Prostate gland (tissue), 2 donors: Measurements from ENCODE around the gene SIKE1. TPM values are rescaled to one million over a fixed set of nuclear protein-coding genes. Genes with fewer than 3 reads are reported as not detected.

Experiments
- DNase-seq: peaks from one replicate; pipeline ENCODE4 v3.0.0-alpha.2; 2019; ENCODE audit warnings: low spot score
- H3K27ac ChIP-seq, 2 donors: fragments of 200-600 bp; sonication (generic); 2 replicates each; pipeline ENCODE4 v1.5.1; 2017 to 2019
- H3K27me3 ChIP-seq: fragments of 200-600 bp; sonication (generic); replicated peaks from 2 replicates; pipeline ENCODE4 v1.5.1; 2019; ENCODE audit not compliant: insufficient read depth
- H3K36me3 ChIP-seq, 2 donors: fragments of 200-600 bp; sonication (generic); 1 replicate in 1 of 2; 2 replicates in 1 of 2; pipeline versions ENCODE4 v1.5.1 to v1.8.1; 2017 to 2019
- H3K4me1 ChIP-seq: fragments of 200-600 bp; sonication (generic); replicated peaks from 2 replicates; pipeline ENCODE4 v1.5.1; 2019
- H3K4me3 ChIP-seq, 2 donors: fragments of 200-600 bp; sonication (generic); 2 replicates each; pipeline ENCODE4 v1.5.1; 2017 to 2019
- H3K9me3 ChIP-seq: fragments of 200-600 bp; sonication (generic); 2 replicates; pipeline ENCODE4 v1.5.1; 2017
- POLR2A ChIP-seq: fragments of 450-650 bp; IDR thresholded peaks from one replicate; pipeline ENCODE4 v1.6.1; 2016; ENCODE audit warnings: antibody characterized with exemption, mild to moderate bottlenecking
- POLR2AphosphoS5 ChIP-seq: sonication (generic); formaldehyde crosslinking; IDR thresholded peaks from one replicate; pipeline ENCODE4 v1.6.1; 2017; ENCODE audit warnings: antibody characterized with exemption
- WGBS: methylation state at CpG from one replicate; pipeline ENCODE4 v1.1.5; 2018; 5-methylcytosine and 5-hydroxymethylcytosine counted together
- intact Hi-C: fragments of 100-400 bp; cut with DNase I; formaldehyde crosslinking; loops from one replicate; pipeline ENCODE4 v1.14.2; 2022
- total RNA-seq, 2 donors: library from RNA; depleted of rRNA; stranded (reverse); fragments of >200 nt; gene quantifications; one replicate each; pipeline ENCODE4 v1.1.0, GENCODE V29; 2016
- TF ChIP-seq, protein P1 (sequence below), 4 experiments: fragments of 200-600 bp in 2 of 4; fragments of 450-650 bp in 2 of 4; sonication (generic) in 2 of 4; IDR thresholded peaks; 1 replicate in 3 of 4; 2 replicates in 1 of 4; pipeline ENCODE4 v1.5.1; 2016 to 2019; ENCODE audit warnings: antibody characterized with exemption in 4 of 4, mild to moderate bottlenecking in 2 of 4, moderate library complexity in 2 of 4

The SIKE1 gene
- total RNA-seq, 2 donors from 2014 or later, result 21.9 to 33.7 TPM

DNA sequence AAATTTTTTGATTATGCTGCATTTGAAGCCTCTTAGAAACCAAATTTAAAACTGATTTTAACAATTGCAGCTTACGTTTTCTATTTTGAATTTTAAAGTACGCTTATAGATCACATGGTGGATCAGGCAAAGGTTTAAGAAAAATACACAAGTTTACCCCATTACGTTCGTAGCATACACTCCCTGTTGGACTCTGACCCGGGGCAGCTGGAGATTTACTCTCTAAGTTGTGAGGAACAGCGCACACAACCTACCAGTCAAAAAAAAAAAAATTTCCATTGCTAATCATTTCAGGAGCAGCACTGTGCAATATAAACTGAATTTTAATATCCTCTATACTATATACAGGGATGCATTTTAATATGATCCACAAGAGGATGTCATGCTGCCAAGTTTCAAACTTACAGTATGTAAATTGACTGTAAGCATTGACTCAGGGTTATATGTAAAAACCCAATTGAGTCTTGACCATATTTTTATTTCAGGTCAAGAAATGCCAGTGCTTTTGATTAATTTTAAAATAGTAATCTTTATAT is 43.1 kb downstream of the SIKE1 start:
- no peaks in the 10 kb centered on the region for H3K27me3 ChIP-seq
- peaks cover 0 to 8% of the 10 kb centered on the region in 2 donors for H3K36me3 ChIP-seq
- TF ChIP-seq, protein P1, sequence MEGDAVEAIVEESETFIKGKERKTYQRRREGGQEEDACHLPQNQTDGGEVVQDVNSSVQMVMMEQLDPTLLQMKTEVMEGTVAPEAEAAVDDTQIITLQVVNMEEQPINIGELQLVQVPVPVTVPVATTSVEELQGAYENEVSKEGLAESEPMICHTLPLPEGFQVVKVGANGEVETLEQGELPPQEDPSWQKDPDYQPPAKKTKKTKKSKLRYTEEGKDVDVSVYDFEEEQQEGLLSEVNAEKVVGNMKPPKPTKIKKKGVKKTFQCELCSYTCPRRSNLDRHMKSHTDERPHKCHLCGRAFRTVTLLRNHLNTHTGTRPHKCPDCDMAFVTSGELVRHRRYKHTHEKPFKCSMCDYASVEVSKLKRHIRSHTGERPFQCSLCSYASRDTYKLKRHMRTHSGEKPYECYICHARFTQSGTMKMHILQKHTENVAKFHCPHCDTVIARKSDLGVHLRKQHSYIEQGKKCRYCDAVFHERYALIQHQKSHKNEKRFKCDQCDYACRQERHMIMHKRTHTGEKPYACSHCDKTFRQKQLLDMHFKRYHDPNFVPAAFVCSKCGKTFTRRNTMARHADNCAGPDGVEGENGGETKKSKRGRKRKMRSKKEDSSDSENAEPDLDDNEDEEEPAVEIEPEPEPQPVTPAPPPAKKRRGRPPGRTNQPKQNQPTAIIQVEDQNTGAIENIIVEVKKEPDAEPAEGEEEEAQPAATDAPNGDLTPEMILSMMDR (IDR thresholded peaks at IDR 0.05), result no peak
- TF ChIP-seq POLR2AphosphoS5 (no peak), POLR2A (no peak)
- H3K4me1 ChIP-seq, result no peaks in the 10 kb centered on the region
- H3K9me3 ChIP-seq, result no peaks in the 10 kb centered on the region
- intact Hi-C loops, result no loop called here
- 96% methylated on average over 6 of the region's 6 CpGs for WGBS
- H3K4me3 ChIP-seq, result no peak overlapping the region
- H3K27ac ChIP-seq, result no peak overlapping the region
- no peak for DNase-seq

DNA sequence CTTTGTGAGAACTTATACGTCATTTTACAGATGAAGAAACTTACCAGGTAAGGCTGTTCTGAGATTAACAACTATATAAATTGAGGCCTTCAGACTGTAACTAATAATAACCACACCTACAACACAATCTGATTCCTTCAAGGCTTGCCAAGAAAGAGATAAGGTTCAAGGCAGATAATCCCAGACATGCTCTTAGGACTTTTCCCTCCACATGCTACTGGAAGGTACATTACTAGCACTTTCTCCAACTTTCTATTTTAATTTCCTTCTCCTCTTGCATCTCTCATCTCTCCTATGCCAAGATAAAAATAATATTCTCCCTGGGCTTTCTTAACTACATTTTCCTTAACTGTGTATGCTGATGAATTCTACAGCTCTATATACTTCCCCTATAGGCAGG is 45.0 kb downstream of the SIKE1 start:
- Histone ChIP-seq H3K36me3 (peaks cover 0 to 8% of the 10 kb centered on the region in 2 donors), H3K4me3 (no peak overlapping the region)
- WGBS, result 81% methylated on average over 1 of the region's 1 CpG

DNA sequence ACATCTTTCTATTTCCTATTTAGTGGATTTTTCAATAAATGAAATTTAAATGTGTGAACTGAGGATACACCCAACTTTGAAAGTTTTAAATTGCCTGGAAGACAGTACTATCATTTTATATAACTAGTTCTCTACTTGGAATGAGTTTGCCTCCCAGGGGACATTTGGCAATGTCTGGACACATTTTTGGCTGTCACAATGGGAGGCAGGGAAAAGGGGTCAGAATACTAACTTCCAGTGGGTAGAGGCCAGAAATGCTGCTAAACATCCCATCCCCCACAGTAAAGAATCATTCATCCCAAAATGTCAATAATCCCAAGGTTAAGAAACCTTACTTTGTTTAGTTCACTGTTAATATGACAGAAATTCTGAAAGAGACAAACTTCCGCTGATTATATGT is 50.7 kb downstream of the SIKE1 start:
- no peaks in the 10 kb centered on the region for H3K9me3 ChIP-seq
- H3K27ac ChIP-seq, result no peak overlapping the region
- intact Hi-C loops, result no loop called here
- peaks cover 0 to 8% of the 10 kb centered on the region in 2 donors for H3K36me3 ChIP-seq
- H3K4me1 ChIP-seq, result no peaks in the 10 kb centered on the region
- no peak for DNase-seq
- TF ChIP-seq POLR2AphosphoS5 (no peak), POLR2A (no peak)
- TF ChIP-seq, protein P1 (IDR thresholded peaks at IDR 0.05), result no peak
- H3K27me3 ChIP-seq, result no peaks in the 10 kb centered on the region
- WGBS, result 97% methylated on average over 1 of the region's 1 CpG
- H3K4me3 ChIP-seq, result no peak overlapping the region

More for the DNA sequence above, 45.0 kb downstream of the SIKE1 start:
- H3K9me3 ChIP-seq, result no peaks in the 10 kb centered on the region
- DNase-seq, result no peak
- no peak overlapping the region for H3K27ac ChIP-seq
- TF ChIP-seq POLR2AphosphoS5 (no peak), POLR2A (no peak)
- TF ChIP-seq, protein P1 (IDR thresholded peaks at IDR 0.05), result no peak
- no peaks in the 10 kb centered on the region for H3K27me3 ChIP-seq
- intact Hi-C loops, result no loop called here
- H3K4me1 ChIP-seq, result no peaks in the 10 kb centered on the region

DNA sequence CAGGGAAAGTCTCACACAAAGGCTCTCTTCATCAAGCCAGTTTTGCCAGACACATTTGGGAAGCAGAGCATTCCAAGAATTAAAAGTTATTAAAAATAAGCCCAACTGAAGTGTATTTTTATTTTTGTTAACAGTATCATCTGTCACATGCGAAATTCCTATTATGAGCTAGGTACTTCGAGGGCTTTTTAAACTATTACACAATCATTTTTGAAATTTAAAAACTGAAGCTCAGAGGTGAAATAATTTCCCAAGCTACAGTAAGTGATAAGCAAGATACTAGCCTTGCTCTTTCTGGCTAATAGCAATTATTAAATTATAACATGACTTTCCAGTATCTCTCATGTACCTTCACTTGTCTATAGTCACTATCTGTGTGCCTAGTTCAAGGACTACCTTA is 51.9 kb downstream of the SIKE1 start:
- Histone ChIP-seq H3K9me3 (no peaks in the 10 kb centered on the region), H3K4me1 (no peaks in the 10 kb centered on the region), H3K36me3 (peaks cover 5 to 6% of the 10 kb centered on the region in 2 donors), H3K4me3 (no peak overlapping the region), H3K27me3 (no peaks in the 10 kb centered on the region), H3K27ac (no peak overlapping the region)
- intact Hi-C loops, result no loop called here
- no peak for DNase-seq
- TF ChIP-seq POLR2A, result no peak
- TF ChIP-seq, protein P1 (IDR thresholded peaks at IDR 0.05), result no peak
- TF ChIP-seq POLR2AphosphoS5, result no peak
- 93% methylated on average over 2 of the region's 2 CpGs for WGBS

DNA sequence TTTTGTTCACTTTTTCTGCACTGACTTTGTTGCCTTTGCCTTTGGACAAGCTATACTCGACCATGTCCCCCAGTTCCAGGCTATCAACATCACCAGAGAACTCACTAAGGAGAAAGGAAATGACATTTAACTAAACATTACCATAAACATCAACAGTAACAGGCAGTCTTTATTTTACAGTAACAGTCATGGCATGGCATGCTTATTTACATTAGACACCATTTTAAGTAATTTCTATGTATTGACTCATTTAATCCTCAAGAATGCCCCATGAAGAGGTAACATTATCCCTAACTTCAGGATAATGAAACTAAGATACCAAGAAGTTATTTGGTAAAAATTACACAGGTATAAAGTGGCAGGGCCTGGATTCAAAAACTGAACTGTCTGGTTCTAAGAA is 55.3 kb downstream of the SIKE1 start:
- H3K27me3 ChIP-seq, result no peaks in the 10 kb centered on the region
- intact Hi-C loops, result no loop called here
- DNase-seq, result no peak
- 76% methylated on average over 1 of the region's 1 CpG for WGBS
- TF ChIP-seq POLR2AphosphoS5, result no peak
- TF ChIP-seq, protein P1 (IDR thresholded peaks at IDR 0.05), result no peak
- no peak for TF ChIP-seq POLR2A
- no peak overlapping the region for H3K4me3 ChIP-seq
- no peaks in the 10 kb centered on the region for H3K4me1 ChIP-seq
- H3K9me3 ChIP-seq, result no peaks in the 10 kb centered on the region
- no peak overlapping the region for H3K27ac ChIP-seq
- peaks cover 5 to 18% of the 10 kb centered on the region in 2 donors for H3K36me3 ChIP-seq
